Measurements from ENCODE around the gene KIAA0319L. TPM values are rescaled to one million over a fixed set of nuclear protein-coding genes. Genes with fewer than 3 reads are reported as not detected.

The KIAA0319L gene
- total RNA-seq, 1 experiment from 2014 or later = 72.6 TPM

DNA sequence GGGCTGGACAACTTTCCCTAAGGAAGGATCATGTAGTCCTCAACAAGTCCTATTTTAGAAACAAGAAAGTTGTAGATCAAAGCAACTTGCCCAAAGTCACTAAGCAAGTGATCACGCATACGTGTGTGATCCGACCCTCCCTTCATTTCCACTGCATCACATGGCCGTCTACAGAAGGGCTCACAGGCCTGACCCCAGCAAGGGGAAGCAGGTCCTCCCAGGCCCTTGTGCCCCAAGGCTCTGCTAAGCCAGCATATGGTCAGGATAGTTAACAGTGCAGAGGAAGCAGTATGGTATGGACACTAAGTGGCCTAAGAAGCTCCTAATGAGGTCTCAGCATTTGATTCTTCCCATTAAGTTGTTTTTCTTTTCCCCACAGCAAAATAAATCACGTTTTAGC, 40.7 kb upstream of the KIAA0319L start:
- CTCF ChIA-PET = no interaction called here
- no peaks in the 10 kb centered on the region for H3K27me3 Mint-ChIP-seq (ENCODE audit: unreplicated experiment)

DNA sequence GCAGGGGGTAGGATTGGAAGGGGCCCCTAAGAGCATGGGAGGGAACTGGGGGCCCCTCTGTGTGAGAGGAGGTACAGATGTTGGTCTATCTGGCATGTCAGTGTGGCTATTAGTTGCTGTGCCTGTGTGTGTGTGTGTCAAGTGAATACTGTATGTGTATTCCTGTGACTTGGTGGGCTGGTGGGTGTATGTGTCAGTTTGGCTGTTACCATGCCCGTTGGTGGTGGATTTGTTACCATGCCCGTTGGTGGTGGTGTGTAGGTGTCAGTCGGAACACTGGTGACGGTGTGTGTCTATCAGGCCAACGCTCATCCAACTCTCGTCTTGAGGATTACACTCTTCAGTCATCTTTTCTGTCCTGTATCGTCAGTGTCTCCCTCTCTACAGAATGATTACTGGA, 38.5 kb upstream of the KIAA0319L start:
- CTCF ChIA-PET = no interaction called here
- no peak for TF ChIP-seq CTCF (IDR thresholded peaks at IDR 0.05; ENCODE audit: unreplicated experiment)
- no peaks in the 10 kb centered on the region for H3K9me3 Mint-ChIP-seq (ENCODE audit: low read depth, unreplicated experiment)
- intact Hi-C loops (cut with micrococcal nuclease; ENCODE audit: unreplicated experiment) = no loop called here
- H3K4me3 Mint-ChIP-seq (ENCODE audit: low read depth, unreplicated experiment) = no peak overlapping the region
- H3K4me1 Mint-ChIP-seq (ENCODE audit: low read depth, unreplicated experiment) = no peaks in the 10 kb centered on the region
- H3K27ac Mint-ChIP-seq (ENCODE audit: unreplicated experiment) = no peak overlapping the region
- no peaks in the 10 kb centered on the region for H3K27me3 Mint-ChIP-seq (ENCODE audit: unreplicated experiment)
- no peak for DNase-seq
- BruUV-seq (replicated peaks) = no TSS peak
- peaks cover 4% of the 10 kb centered on the region for H3K36me3 Mint-ChIP-seq (ENCODE audit: insufficient read depth, unreplicated experiment)

More for the DNA sequence above, 40.7 kb upstream of the KIAA0319L start:
- Mint-ChIP-seq H3K36me3 (ENCODE audit: insufficient read depth, unreplicated experiment) (peaks cover 8% of the 10 kb centered on the region), H3K4me1 (ENCODE audit: low read depth, unreplicated experiment) (no peaks in the 10 kb centered on the region), H3K9me3 (ENCODE audit: low read depth, unreplicated experiment) (no peaks in the 10 kb centered on the region), H3K4me3 (ENCODE audit: low read depth, unreplicated experiment) (no peak overlapping the region), H3K27ac (ENCODE audit: unreplicated experiment) (no peak overlapping the region)
- TF ChIP-seq CTCF (IDR thresholded peaks at IDR 0.05; ENCODE audit: unreplicated experiment) = no peak
- BruUV-seq (replicated peaks) = no TSS peak
- no peak for DNase-seq
- intact Hi-C loops (cut with micrococcal nuclease; ENCODE audit: unreplicated experiment) = no loop called here

- Mint-ChIP-seq H3K4me1 (ENCODE audit: low read depth, unreplicated experiment) (no peaks in the 10 kb centered on the region), H3K27ac (ENCODE audit: unreplicated experiment) (no peak overlapping the region)
These were observed 37.0 kb upstream of the KIAA0319L start for GRCh38 chr1:35594005-35594760.

DNA sequence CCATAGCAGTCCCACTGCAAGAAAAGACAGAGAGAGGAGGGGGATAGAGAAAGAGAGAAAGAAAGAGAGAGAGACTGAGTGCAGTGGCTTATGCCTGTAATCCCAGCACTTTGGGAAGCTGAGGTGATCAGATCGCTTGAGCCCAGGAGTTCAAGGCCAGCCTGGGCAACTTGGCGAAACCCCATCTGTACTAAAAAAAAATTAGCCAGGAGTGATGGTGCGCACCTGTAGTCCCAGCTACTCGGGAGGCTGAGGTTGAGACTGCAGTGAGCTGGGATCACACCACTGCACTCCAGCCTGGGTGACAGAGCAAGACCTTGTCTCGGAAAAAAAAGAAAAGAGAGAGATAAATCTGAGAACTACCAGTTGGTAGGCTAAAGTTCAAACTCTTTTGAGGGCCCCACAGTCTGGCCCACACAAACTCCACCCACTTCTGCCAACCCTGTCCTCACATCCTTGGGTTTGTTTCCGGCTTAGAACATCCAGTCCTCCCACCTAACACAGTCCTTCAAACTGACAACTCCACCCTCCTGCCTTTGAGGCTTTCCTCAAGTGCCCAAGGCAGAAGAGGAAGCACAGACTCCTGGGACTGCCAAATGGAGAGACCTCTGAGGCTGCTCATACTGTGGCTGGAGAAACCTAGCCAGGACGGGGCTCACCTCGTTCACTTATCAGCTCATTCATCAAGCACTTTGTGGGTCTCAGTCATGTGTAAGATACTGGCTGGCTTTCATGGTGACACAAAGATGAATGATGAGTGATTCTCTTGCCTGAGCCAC, 36.0 kb upstream of the KIAA0319L start:
- no peaks in the 10 kb centered on the region for H3K36me3 Mint-ChIP-seq (ENCODE audit: insufficient read depth, unreplicated experiment)
- no peak overlapping the region for H3K4me3 Mint-ChIP-seq (ENCODE audit: low read depth, unreplicated experiment)
- CTCF ChIA-PET = no interaction called here
- intact Hi-C loops (cut with micrococcal nuclease; ENCODE audit: unreplicated experiment) = no loop called here
- H3K9me3 Mint-ChIP-seq (ENCODE audit: low read depth, unreplicated experiment) = no peaks in the 10 kb centered on the region
- H3K27ac Mint-ChIP-seq (ENCODE audit: unreplicated experiment) = no peak overlapping the region
- no peak for TF ChIP-seq CTCF (IDR thresholded peaks at IDR 0.05; ENCODE audit: unreplicated experiment)
- no peaks in the 10 kb centered on the region for H3K27me3 Mint-ChIP-seq (ENCODE audit: unreplicated experiment)
- TSS peak; percentile 15 for BruUV-seq (replicated peaks)
- DNase-seq = no peak
- no peaks in the 10 kb centered on the region for H3K4me1 Mint-ChIP-seq (ENCODE audit: low read depth, unreplicated experiment)

More at GRCh38 chr1:35594005-35594760, 37.0 kb upstream of the KIAA0319L start:
- H3K27me3 Mint-ChIP-seq (ENCODE audit: unreplicated experiment) = no peaks in the 10 kb centered on the region
- intact Hi-C loops (cut with micrococcal nuclease; ENCODE audit: unreplicated experiment) = no loop called here
- H3K4me3 Mint-ChIP-seq (ENCODE audit: low read depth, unreplicated experiment) = no peak overlapping the region
- TF ChIP-seq CTCF (IDR thresholded peaks at IDR 0.05; ENCODE audit: unreplicated experiment) = no peak
- H3K36me3 Mint-ChIP-seq (ENCODE audit: insufficient read depth, unreplicated experiment) = no peaks in the 10 kb centered on the region
- H3K9me3 Mint-ChIP-seq (ENCODE audit: low read depth, unreplicated experiment) = no peaks in the 10 kb centered on the region
- DNase-seq = no peak
- no TSS peak for BruUV-seq (replicated peaks)
- CTCF ChIA-PET = no interaction called here

Measured in Calu3 (cell line).